ENCODE results near the gene ACOX1. TPM values are rescaled to one million over a fixed set of nuclear protein-coding genes. Genes with fewer than 3 reads are reported as not detected.

Gene ACOX1
- total and polyA plus RNA-seq, 2 of the 13 experiments (the other 11 are each of a cell fraction or from before 2014, with no cell fraction given): 86.4 to 120 TPM

GRCh38 chr17:75898791-75899190 lies 80.2 kb downstream of the ACOX1 start:
- DNase-seq (ENCODE audit: low spot score) (no peak), ATAC-seq (no peak), FAIRE-seq (no peak)
- no peak overlapping the region for H3K27ac ChIP-seq (ENCODE audit: extremely low read length, insufficient read depth, low read length)
- H4K20me1 ChIP-seq (ENCODE audit: insufficient read depth, low read length): no peaks in the 10 kb centered on the region
- peaks cover 22% of the 10 kb centered on the region for H3K79me2 ChIP-seq (ENCODE audit: insufficient read depth, low read length)
- over 99% methylated on average over 16 of the region's 16 CpGs for WGBS (ENCODE audit: low lambda C conversion rate)
- BruUV-seq (replicated peaks): no TSS peak
- no peak overlapping the region for H3K9ac ChIP-seq (ENCODE audit: insufficient read depth, low read depth, low read length)
- ChIA-PET CTCF (ENCODE audit: low intra/inter-chr PET ratio, low total read pairs) (no interaction called here), POLR2A (interaction anchor here (1.0 to 12.9 kb wide), 5 partner anchors 18 to 105 kb away, joined by 3 to 423 read pairs (median 7); partner anchors contain the start of genes CDK3, TRIM47 and WBP2)
- H3K4me3 ChIP-seq (replicated peaks in 1 of 3; ENCODE audit: insufficient read depth in 1 of 3, low read depth in 2 of 3, low read length in 3 of 3): no peak overlapping the region
- intact Hi-C loops (cut with micrococcal nuclease; ENCODE audit: unreplicated experiment) (no loop called here), in situ Hi-C loops (cut with HindIII; ENCODE audit: extremely low pct_ligation_motif_present, low pct_unique_long_range_greater_than_20kb) (no loop called here)
- no peak for TF ChIP-seq HOXA9 (CRISPR knock-in tag; IDR thresholded peaks at IDR 0.05; ENCODE audit: borderline replicate concordance)
- no peak for TF ChIP-seq NFKB2 (CRISPR knock-in tag; IDR thresholded peaks at IDR 0.05; ENCODE audit: borderline replicate concordance)
- TF ChIP-seq ZNF569 (CRISPR knock-in tag; IDR thresholded peaks at IDR 0.05; ENCODE audit: borderline replicate concordance): no peak
- TF ChIP-seq ZNF160 (CRISPR knock-in tag; IDR thresholded peaks at IDR 0.05): no peak
- TF ChIP-seq FOXJ3 (CRISPR knock-in tag; IDR thresholded peaks at IDR 0.05; ENCODE audit: borderline replicate concordance): no peak
- no peak for TF ChIP-seq FOXK2 (IDR thresholded peaks at IDR 0.05)
- TF ChIP-seq ZSCAN21 (CRISPR knock-in tag; IDR thresholded peaks at IDR 0.05; ENCODE audit: borderline replicate concordance): no peak
- TF ChIP-seq PATZ1 (CRISPR knock-in tag; IDR thresholded peaks at IDR 0.05): no peak
- TF ChIP-seq CAMTA2 (CRISPR knock-in tag; IDR thresholded peaks at IDR 0.05; ENCODE audit: borderline replicate concordance): no peak
- no peak for TF ChIP-seq DDIT3 (CRISPR knock-in tag; IDR thresholded peaks at IDR 0.05)
- TF ChIP-seq KMT2A (CRISPR knock-in tag; IDR thresholded peaks at IDR 0.05): no peak
- no peak for TF ChIP-seq ZNF292 (CRISPR knock-in tag; IDR thresholded peaks at IDR 0.05; ENCODE audit: borderline replicate concordance, low read depth)
- no peak for TF ChIP-seq ONECUT2 (CRISPR knock-in tag; IDR thresholded peaks at IDR 0.05)
- TF ChIP-seq FOXP4 (CRISPR knock-in tag; IDR thresholded peaks at IDR 0.05): no peak
- TF ChIP-seq ZNF703 (CRISPR knock-in tag; IDR thresholded peaks at IDR 0.05; ENCODE audit: borderline replicate concordance): no peak
- TF ChIP-seq ZNF180 (CRISPR knock-in tag; IDR thresholded peaks at IDR 0.05; ENCODE audit: borderline replicate concordance, low read depth): no peak
- peaks cover 41% of the 10 kb centered on the region for H3K4me1 ChIP-seq (ENCODE audit: insufficient read depth, low read length)
- no peak overlapping the region for H3K4me2 ChIP-seq (ENCODE audit: low read depth, low read length)
- H2AFZ ChIP-seq (ENCODE audit: low read length): no peak overlapping the region
- H3K27me3 ChIP-seq (ENCODE audit: control insufficient read depth in 1 of 2, insufficient read depth in 2 of 2, low read length in 2 of 2): no peaks in the 10 kb centered on the region
- H3K9me3 ChIP-seq (ENCODE audit: low read length): no peaks in the 10 kb centered on the region
- peaks cover 28 to 53% of the 10 kb centered on the region in 2 experiments for H3K36me3 ChIP-seq (replicated peaks in 1 of 2; ENCODE audit: control insufficient read depth in 1 of 2, insufficient read depth in 2 of 2, low read length in 2 of 2)
